ENCODE results near the gene APOLD1.
"Not testable (repeated sequence)": the region's sequence is repeated elsewhere in the genome, so short reads cannot be mapped to it uniquely, and the experiment has no call there.

APOLD1 gene, protein sequence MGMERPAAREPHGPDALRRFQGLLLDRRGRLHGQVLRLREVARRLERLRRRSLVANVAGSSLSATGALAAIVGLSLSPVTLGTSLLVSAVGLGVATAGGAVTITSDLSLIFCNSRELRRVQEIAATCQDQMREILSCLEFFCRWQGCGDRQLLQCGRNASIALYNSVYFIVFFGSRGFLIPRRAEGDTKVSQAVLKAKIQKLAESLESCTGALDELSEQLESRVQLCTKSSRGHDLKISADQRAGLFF

DNA sequence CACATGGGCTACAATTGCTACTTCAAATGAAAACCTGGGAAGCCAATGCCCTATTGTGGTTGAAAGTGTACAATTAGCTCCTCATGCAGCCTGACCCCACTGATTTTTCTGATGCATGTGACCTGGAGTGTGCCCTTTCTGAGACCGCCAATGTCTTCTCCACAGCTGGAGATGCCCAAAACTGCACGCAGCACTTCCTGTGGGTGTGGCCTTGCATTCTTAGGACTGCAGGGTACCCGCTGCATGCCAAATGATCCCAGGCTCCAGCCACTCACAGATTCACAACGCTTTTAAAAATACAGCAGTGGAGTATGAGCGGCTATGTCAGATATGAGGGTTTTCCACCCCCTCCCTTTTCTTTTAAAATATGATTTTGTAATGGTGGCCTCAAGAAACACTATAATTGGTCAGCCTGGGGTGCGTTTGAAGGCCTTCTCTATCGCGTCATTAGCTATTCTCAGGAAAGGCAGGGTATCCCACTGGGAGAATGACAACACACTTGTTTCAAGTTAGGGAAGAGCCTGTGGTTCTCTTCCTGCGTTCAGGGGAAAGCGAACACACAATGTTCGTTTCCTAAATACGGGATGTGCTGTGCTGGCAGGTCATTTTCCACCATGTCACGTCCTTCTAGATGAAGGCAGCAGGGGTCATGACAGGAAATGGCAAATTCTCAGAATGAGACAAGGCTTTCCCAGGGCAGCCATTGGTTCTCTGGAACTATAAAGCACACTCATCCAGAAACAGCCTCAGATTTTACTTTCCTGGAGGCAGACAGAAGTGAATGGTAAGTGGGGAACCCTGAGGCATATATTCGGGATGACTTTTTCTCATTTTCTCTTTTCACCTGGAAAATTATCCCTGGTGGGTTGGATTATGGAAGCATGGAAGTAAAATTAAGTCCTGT lies at the start of gene APOLD1:
Gene APOLD1 (plus strand): TSS at position 749 of the 904 bp plus-strand sequence. CDS start 33 bp downstream, at position 782.
- DNase-seq: no peak
- TF ChIP-seq, protein P1, sequence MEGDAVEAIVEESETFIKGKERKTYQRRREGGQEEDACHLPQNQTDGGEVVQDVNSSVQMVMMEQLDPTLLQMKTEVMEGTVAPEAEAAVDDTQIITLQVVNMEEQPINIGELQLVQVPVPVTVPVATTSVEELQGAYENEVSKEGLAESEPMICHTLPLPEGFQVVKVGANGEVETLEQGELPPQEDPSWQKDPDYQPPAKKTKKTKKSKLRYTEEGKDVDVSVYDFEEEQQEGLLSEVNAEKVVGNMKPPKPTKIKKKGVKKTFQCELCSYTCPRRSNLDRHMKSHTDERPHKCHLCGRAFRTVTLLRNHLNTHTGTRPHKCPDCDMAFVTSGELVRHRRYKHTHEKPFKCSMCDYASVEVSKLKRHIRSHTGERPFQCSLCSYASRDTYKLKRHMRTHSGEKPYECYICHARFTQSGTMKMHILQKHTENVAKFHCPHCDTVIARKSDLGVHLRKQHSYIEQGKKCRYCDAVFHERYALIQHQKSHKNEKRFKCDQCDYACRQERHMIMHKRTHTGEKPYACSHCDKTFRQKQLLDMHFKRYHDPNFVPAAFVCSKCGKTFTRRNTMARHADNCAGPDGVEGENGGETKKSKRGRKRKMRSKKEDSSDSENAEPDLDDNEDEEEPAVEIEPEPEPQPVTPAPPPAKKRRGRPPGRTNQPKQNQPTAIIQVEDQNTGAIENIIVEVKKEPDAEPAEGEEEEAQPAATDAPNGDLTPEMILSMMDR (IDR thresholded peaks at IDR 0.05): no peak
- H3K4me1 Mint-ChIP-seq: peaks cover 49% of the 10 kb centered on the region
- peaks cover 5% of the 10 kb centered on the region for H3K36me3 Mint-ChIP-seq (ENCODE audit: low read depth)
- peak within 1 kb of the TSS; percentile 47 for H3K4me3 Mint-ChIP-seq
- H3K27me3 Mint-ChIP-seq (ENCODE audit: low read depth, poor library complexity): peaks cover 11% of the 10 kb centered on the region
- no peak within 1 kb of the TSS for H3K27ac Mint-ChIP-seq
- H3K9me3 Mint-ChIP-seq: peaks cover 6% of the 10 kb centered on the region

DNA sequence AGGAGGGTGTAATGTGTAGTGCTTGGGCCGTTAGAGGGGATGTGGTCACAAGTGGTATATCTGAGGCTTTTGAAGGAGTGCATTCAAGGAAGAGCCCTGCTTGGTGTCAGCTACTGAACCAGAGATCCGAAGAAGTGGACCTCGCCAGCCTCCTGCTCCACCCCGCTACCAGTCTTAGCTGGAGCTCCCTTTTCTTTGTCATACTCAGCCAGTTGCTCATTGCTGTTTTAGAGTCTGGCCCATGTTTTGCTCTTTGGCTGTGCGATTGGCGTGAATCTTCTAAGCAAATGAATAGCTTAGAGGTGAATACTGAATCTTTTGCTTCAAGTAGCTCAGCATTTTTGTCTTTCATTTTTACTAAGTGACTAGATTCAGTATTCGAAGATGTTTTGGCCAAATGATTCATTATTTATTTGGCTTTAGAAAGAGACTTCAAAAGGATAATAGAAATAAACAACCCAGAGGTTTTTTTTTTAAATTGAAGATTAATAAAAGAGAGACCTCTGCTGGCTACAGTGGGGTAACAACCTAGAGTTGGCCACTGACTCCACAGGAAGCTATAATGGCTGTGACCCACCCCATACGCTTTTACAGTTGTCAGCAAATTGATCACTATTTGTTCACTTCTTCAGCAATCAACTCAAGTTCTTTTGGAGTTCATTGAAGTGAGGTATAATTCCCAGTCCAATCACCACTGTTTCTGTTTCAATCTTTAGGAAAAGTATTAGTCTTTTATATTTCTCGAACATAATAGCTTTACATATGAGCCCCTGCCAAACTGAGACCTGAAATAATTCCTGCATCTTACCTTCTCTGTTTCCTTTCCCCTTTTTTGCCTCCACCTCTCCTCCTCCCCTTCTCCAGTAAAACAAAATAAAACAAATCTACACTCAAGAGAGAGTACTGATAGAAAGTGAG lies 48.4 kb upstream of the APOLD1 start:
- Mint-ChIP-seq H3K36me3 (ENCODE audit: low read depth) (no peaks in the 10 kb centered on the region), H3K4me1 (peaks cover 49% of the 10 kb centered on the region), H3K9me3 (no peaks in the 10 kb centered on the region), H3K27ac (peak overlapping the region; percentile 75), H3K4me3 (no peak overlapping the region), H3K27me3 (ENCODE audit: low read depth, poor library complexity) (peaks cover 6% of the 10 kb centered on the region)
- TF ChIP-seq, protein P1 (IDR thresholded peaks at IDR 0.05): peak; percentile 55
- DNase-seq: no peak

DNA sequence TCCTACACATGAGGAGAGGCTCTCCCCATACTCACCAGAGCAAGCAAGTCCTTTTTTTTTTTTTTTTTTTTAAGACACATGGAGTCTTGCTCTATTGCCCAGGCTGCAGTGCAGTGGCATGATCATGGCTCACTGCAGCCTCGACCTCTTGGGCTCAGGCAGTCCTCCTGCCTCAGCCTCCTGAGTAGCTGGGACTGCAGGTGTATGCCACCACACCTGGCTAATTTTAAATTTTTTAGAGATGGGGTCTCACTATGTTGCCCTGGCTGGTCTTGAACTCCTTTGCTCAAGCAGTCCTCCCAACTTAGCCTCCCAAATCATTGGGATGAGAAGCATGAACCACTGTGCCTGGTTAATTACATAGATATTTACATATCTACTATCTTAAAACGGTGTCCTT lies 47.3 kb upstream of the APOLD1 start:
- H3K4me1 Mint-ChIP-seq: peaks cover 51% of the 10 kb centered on the region
- not testable (repeated sequence) for H3K36me3 Mint-ChIP-seq (ENCODE audit: low read depth); H3K27me3 Mint-ChIP-seq (ENCODE audit: low read depth, poor library complexity); DNase-seq; H3K9me3 Mint-ChIP-seq; H3K4me3 Mint-ChIP-seq; H3K27ac Mint-ChIP-seq

DNA sequence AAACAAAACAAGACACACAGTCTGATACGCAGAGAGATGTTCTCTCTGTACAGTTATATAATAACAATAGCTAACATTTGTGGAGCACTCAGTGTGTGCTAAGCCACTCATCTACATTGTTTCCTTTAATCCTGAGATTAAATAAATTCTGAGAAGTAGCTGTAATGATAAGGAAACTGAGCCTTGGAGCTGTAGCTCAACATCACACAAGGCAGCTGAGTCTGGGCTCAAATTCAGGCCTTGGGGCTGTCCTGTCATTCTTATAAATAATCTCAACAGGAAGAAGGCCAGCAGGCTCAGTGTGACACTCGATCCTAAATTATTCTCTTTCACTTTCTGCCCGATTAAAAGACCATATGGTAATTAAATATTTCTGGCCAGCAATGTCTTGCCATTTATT lies 43.8 kb upstream of the APOLD1 start:
- H3K27ac Mint-ChIP-seq: peak overlapping the region; percentile 73
- TF ChIP-seq, protein P1 (IDR thresholded peaks at IDR 0.05): no peak
- H3K4me3 Mint-ChIP-seq: no peak overlapping the region
- H3K4me1 Mint-ChIP-seq: peaks cover 53% of the 10 kb centered on the region
- no peaks in the 10 kb centered on the region for H3K9me3 Mint-ChIP-seq
- peaks cover 6% of the 10 kb centered on the region for H3K27me3 Mint-ChIP-seq (ENCODE audit: low read depth, poor library complexity)
- H3K36me3 Mint-ChIP-seq (ENCODE audit: low read depth): peaks cover 8% of the 10 kb centered on the region
- DNase-seq: no peak

DNA sequence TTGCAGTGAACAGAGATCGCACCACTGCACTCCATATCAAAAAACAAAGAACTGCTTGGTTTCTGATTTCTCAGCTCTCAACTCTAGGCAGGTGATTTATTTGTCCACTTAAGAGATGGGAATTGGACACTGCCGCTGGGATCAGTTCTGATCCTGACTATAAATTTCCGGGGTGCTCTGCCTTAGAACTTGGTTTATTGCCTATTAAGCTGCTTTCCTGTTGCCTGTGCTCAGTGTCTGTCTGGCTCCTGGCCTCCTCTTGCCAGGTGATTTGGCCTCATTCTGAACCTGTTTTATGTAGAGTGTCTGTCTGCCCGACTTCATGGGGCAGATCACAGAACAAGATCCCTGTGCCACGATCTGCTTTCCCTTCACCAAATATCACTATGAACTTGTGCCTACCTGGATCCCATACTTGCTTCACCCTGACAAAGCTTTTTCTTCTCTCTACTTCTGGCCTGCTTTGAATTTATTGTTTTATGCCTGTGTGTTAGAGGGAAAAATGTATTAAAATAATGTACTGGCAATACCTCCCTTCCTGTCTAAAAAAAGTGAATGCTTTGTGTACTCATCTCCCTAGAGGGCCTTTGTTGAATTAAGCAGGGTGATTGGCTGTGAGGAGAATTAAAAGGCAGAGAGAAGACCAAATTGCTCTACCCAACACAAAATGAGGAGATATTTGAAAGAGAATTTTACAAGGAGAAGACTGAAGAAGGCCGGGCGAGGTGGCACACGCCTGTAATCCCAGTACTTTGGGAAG lies 40.7 kb upstream of the APOLD1 start:
- H3K27me3 Mint-ChIP-seq (ENCODE audit: low read depth, poor library complexity): peaks cover 6% of the 10 kb centered on the region
- H3K36me3 Mint-ChIP-seq (ENCODE audit: low read depth): peaks cover 8% of the 10 kb centered on the region

More for the DNA sequence above, 40.7 kb upstream of the APOLD1 start:
- H3K27ac Mint-ChIP-seq: peak overlapping the region; percentile 88
- peaks cover 58% of the 10 kb centered on the region for H3K4me1 Mint-ChIP-seq
- DNase-seq: no peak
- no peak overlapping the region for H3K4me3 Mint-ChIP-seq
- TF ChIP-seq, protein P1 (IDR thresholded peaks at IDR 0.05): no peak
- no peaks in the 10 kb centered on the region for H3K9me3 Mint-ChIP-seq

Data from nephron progenitor cell (in vitro differentiated cells).